GM21526 (cell line): Measurements from ENCODE around the gene EGLN1.

ENCODE experiments used
- ATAC-seq: cut with Tn5 transposase; IDR thresholded peaks from one replicate; pipeline ENCODE4 v1.9.1; 2021; ENCODE audit warnings: moderate library complexity; ENCODE audit not compliant: unreplicated experiment, low FRiP score

Gene EGLN1

GRCh38 chr1:231335663-231336602 lies 86.2 kb downstream of the EGLN1 start:
- ATAC-seq: no peak

GRCh38 chr1:231334952-231335351 lies 87.1 kb downstream of the EGLN1 start:
- ATAC-seq: no peak

GRCh38 chr1:231334079-231334666 lies 87.9 kb downstream of the EGLN1 start:
- no peak for ATAC-seq

GRCh38 chr1:231332761-231333160 lies 89.3 kb downstream of the EGLN1 start:
- no peak for ATAC-seq

- ATAC-seq: no peak
These were observed 92.6 kb downstream of the EGLN1 start for GRCh38 chr1:231329483-231329882.

- no peak for ATAC-seq
These were observed 94.5 kb downstream of the EGLN1 start for GRCh38 chr1:231327617-231328016.

GRCh38 chr1:231326248-231326647 lies 95.8 kb downstream of the EGLN1 start:
- no peak for ATAC-seq

- no peak for ATAC-seq
These were observed 97.4 kb downstream of the EGLN1 start for GRCh38 chr1:231324660-231325059.

- ATAC-seq: no peak
These were observed 99.1 kb downstream of the EGLN1 start for GRCh38 chr1:231322880-231323530.

GRCh38 chr1:231319080-231319479 lies 103.0 kb downstream of the EGLN1 start:
- ATAC-seq: no peak

- no peak for ATAC-seq
These were observed 103.5 kb downstream of the EGLN1 start for GRCh38 chr1:231318568-231318967.

- no peak for ATAC-seq
These were observed 104.1 kb downstream of the EGLN1 start for GRCh38 chr1:231318015-231318355.

GRCh38 chr1:231317306-231318014 lies 104.6 kb downstream of the EGLN1 start:
- no peak for ATAC-seq

- ATAC-seq: no peak
These were observed 106.2 kb downstream of the EGLN1 start for GRCh38 chr1:231315887-231316286.
